Breast epithelium (tissue), 3 donors: ENCODE results near the gene FBXW4.

Experiments used
- CTCF ChIP-seq, 3 donors: fragments of 450-650 bp; IDR thresholded peaks; one replicate each; pipeline ENCODE4 v1.5.1; 2016 to 2017; ENCODE audit warnings: antibody characterized with exemption in 3 of 3, mild to moderate bottlenecking in 3 of 3, moderate library complexity in 3 of 3
- POLR2A ChIP-seq: fragments of 450-650 bp; IDR thresholded peaks from one replicate; pipeline ENCODE4 v1.6.1; 2016; ENCODE audit warnings: antibody characterized with exemption, mild to moderate bottlenecking, moderate library complexity
- POLR2AphosphoS5 ChIP-seq, 3 donors: sonication (generic); formaldehyde crosslinking; IDR thresholded peaks; one replicate each; pipeline ENCODE4 v1.6.1; 2017; ENCODE audit warnings: antibody characterized with exemption in 3 of 3

- TF ChIP-seq POLR2A: no peak
- no peak for TF ChIP-seq CTCF (IDR thresholded peaks at IDR 0.05)
- no peak for TF ChIP-seq POLR2AphosphoS5 (IDR thresholded peaks at IDR 0.05)
Observed at GRCh38 chr10:101616415-101617101, 78.4 kb downstream of the FBXW4 start.
